Ecto neural progenitor cell (in vitro differentiated cells): Measurements from ENCODE around the gene LRRC4.

ENCODE experiments used
- DNase-seq: peaks from one replicate; pipeline ENCODE4 v3.0.0-alpha.2; 2018; ENCODE audit warnings: low spot score

The LRRC4 gene, protein sequence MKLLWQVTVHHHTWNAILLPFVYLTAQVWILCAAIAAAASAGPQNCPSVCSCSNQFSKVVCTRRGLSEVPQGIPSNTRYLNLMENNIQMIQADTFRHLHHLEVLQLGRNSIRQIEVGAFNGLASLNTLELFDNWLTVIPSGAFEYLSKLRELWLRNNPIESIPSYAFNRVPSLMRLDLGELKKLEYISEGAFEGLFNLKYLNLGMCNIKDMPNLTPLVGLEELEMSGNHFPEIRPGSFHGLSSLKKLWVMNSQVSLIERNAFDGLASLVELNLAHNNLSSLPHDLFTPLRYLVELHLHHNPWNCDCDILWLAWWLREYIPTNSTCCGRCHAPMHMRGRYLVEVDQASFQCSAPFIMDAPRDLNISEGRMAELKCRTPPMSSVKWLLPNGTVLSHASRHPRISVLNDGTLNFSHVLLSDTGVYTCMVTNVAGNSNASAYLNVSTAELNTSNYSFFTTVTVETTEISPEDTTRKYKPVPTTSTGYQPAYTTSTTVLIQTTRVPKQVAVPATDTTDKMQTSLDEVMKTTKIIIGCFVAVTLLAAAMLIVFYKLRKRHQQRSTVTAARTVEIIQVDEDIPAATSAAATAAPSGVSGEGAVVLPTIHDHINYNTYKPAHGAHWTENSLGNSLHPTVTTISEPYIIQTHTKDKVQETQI

DNA sequence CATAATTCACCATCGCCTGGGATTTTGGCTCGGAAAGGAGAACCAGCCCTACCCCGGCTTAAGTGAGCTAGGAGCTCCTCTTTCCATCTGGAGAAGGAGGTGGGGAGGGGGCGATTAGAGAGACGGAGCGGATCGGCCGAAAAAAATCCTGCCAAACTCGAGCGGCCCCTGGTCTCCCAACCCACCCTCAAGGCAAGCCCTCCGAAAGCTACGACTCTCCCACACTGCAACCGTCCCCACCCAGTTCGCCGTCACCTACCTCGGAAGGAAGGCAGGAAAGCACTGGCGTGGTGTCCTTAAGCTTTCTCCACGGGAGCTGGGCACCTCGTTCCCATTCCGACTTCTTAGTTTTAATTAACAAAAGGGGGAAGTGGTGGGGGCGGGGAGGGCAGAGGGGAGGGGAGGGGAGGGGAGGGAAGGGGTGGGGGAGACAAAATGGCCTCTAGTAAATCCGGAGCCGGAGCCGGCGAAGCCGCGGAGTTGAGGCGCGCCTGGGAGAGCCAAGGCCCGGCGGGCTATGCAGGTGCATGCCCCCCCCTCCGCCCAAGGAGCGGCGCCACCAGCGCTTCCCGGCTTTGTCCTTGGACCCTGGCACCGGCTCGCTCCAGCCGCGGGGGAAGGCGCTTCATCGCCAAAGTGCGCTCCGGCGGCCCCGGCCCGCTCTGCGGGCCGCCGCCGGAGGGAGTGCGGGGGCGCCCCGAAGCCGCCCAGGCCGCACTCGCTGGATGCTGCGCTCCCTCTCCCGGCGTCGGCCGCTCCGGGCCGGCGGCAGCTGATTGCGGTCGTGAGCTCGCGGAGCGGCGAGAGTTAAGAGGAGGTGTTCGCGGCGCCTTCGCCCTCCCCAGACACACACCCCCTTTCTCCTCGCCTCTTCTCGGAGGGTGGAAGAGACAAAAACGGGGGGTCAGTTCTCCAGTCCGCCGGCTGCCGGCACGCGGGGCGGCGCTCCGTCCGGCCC, at the start of gene LRRC4:
Gene LRRC4 (minus strand): TSS at position 784 of the 958 bp plus-strand sequence. CDS start 797 bp downstream, outside the sequence.
- peak; percentile 74 for DNase-seq

DNA sequence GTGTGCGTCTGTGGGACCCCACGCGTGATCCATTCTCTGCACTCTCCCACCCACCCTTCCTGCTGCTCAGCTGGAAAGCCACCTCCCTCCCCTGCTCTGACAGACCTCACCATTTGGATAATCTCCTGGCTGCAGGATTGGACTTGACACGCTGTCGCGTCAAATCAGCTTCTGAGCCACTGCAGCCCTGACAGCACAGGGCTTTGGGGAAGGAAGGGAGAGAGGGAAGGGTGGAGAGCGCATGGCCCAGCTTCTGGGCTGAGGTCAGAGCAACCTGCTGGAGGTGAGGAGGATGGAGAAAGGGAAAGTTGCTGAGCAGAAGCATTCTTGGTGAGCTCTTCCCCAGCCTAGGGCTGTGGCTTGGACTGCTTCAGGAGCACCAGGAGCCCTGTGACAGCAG, 48.9 kb upstream of the LRRC4 start:
- no peak for DNase-seq

DNA sequence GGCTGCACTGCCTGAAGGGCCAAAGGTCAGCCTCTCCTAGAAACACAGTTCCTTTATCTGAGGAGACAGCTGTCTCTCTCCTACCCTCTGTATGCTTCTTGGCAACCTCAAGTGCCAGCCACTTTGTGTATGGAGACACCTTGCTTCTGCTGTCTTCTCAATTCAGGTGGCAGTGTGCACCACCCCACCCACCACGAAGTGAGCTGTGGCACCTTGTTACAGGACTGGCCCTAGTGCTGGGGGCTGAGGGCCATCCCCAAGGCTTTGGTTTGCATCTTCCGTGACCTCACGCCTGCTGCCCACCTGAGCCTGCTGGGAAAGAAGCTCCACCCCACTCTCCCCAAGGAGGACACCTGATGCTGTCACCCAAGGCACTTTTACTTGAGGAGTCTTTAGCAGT, 47.1 kb upstream of the LRRC4 start:
- DNase-seq = no peak

- no peak for DNase-seq
These were observed 45.6 kb upstream of the LRRC4 start for GRCh38 chr7:128076796-128077271.

DNA sequence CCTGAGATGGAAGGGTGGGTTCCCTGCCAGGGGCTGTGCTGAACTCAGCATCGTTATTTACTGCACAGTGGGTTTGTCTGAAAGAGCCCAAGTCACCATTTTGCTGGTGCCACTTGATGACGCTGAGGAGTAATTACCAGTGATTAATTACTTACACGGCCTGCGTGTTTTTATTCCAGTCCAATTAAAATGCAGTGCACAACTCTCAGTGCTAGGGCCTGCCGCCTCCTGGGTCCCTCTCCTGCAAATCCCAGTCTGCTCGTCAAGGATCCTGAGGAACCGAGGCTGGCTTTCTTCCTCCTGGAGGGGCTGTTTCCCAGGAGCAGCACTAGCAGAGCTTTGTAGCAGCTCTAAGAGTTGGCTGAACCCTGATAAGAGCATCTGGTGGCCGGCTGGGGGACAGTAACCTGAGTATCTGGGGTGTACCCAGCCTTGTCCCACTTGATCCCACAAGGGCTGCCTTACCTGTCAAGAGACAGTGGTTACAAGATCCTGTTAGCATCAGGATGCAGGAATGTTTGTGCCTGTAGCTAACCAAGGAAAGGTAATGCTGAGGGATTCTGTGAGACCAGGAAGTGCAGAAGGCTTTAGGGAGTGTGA, 45.1 kb upstream of the LRRC4 start:
- no peak for DNase-seq

GRCh38 chr7:128075242-128076095, 44.2 kb upstream of the LRRC4 start:
- DNase-seq = no peak

GRCh38 chr7:128074736-128075135, 43.5 kb upstream of the LRRC4 start:
- no peak for DNase-seq

GRCh38 chr7:128074336-128074735, 43.1 kb upstream of the LRRC4 start:
- DNase-seq = no peak

- no peak for DNase-seq
These were observed 42.6 kb upstream of the LRRC4 start for GRCh38 chr7:128073671-128074310.

DNA sequence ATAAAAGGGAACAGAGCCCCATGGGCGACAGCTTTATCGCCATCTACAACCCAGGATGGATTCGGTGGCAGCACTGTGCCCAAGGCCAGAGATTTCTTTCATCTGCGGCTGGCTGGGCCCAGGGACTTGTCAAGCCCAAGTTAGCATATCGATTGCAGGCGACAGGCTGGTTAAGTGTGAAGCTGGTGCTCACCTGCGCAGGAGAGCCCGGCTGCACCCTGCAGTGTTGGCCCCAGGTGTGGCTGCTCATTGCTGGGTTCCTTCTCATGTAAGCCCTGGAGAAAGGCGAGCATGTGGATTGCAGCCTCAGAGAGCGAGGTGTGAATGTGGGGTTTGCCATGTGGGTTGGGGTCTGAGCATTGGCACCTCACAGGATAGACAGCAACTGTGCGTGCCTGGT, 40.6 kb upstream of the LRRC4 start:
- no peak for DNase-seq

DNA sequence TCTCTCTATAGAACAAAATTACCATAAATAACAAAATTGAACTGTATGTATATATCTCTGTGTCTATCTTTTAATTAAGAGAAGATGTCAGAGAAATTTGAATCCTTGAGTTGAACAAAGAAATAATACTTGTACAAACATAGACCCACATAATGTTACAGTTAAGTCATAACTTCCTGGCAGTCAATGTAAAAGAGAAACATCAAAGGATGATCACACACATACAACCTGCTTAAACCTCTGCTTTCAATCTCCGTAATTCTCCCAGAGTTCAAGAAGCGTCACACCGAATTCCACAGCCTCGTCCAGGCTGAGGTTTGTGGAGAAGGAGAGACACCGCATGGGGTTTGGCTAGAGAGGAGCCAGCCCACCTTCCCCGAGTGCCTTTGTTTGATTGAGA, 40.1 kb upstream of the LRRC4 start:
- DNase-seq = no peak

DNA sequence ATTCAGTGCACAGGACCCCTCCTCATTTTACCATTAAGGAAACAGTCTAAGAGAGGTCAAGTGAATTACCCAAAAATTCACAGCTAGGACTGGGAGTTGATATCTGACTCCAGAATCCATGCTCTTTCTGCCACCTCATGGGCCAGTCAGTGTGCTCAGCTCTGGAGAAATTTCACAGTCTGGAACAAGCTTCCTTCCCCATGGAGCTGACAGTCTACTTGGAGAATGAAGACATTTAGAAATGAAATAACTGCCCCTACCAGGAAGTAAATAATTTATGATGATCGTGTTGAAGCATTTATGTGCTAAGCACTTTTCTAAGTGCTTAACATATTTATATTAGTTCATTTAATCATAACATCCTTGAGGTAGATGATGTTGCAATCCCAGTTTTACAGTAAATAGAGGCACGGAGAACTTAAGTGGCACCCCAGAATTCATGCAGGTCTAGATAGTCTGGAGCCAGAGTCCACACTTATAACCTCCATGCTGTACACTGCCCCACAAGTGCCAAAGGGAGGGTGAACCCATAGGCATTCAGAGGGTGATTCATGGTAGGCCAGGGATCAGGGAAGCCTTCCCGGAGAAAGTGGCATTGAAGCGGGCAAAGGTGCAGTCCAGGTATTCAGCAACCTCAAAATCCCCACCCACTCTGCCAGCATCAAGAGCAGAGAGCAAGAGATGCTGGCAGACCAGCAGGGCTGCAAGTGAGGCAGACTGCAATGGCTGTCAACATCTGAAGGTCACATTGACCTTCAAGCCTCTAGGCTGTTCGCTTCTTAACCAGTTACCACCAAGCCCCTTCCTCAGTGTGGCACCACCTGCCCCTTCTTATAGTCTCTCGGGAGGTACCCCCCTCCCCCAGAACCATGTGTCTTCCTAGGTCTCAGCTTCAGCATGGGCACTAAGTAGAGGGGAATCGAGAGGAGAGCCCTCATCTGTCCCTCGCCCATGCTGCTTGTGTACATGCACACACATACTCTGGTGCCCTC, 38.4 kb upstream of the LRRC4 start:
- DNase-seq = no peak

- no peak for DNase-seq
These were observed 37.5 kb upstream of the LRRC4 start for GRCh38 chr7:128068785-128069184.

DNA sequence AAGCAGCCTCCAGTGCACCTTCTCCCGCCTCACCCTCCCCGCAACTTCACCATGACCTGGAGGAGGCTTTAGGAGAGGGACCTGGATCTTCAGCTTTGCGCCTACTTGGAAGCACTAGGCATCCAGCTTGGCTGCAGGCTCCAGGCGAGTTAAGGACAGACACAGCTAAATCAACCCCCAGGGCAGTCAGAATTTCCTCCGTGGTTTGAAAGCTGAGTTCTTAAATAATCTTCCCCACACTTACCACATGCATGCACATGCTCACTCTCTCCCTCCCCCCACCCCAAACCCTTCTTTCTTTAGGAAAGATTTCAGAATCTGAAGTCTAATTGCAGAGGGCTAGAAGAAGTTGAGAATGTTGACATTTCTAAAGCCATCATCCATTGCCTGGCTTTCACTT, 36.7 kb upstream of the LRRC4 start:
- DNase-seq = no peak

DNA sequence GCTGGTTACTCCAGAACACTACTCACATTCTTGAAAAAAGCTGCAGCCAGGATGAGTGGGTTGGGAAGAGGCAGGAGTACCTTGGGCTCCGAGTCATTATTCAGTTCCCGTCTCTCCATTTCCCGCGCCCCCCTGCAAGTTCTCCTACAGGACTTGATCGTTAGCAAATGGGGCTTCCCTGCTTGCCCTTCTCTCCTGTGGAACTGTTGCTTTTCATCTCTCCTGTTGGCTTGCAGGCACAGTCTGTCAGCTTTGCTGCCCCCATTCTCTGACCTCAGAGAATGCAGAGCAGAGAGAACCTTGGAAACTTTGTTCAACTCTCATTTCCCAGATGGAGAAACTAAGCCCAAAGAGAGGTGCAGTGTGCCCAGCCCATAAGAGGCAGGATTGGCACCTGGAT, 35.6 kb upstream of the LRRC4 start:
- no peak for DNase-seq

DNA sequence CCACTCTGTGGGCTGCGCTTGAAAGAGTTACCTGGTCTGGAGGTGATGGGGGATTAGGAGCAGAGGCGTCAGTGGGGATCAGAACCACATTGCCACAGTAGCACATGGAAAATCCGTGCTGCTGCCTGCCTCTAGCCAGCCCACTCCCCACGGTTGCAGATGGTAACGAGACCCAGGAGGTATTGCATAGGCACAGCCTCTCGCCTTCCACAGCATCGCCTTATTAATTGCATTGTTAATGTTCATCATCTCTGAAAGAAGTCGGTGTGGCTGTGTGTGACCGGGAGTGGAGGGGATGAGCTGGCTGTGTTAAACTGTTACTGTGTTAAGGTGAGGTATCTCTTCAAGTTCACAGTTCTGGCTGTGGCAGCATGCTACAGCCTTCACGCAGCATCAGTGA, 35.2 kb upstream of the LRRC4 start:
- no peak for DNase-seq

DNA sequence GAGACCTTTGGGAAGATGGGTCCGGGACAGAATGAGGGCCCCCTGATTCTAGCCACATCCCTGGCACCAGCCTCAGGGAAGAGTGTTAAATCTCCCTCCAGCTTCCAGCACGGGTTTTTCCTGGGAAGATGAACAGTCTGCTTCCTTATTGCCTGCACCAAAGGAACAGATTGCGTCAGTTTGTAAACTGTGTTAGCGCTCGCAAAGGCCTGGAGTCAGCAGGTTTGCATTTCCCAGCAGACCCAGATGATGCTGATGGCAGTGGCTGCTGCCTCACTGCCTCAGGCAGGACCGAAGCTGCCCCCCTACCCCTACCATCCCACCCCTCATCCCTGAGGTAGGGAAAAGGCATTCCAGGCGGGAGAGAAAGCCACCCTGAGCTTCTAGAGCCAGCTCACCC, 34.6 kb upstream of the LRRC4 start:
- DNase-seq = no peak

DNA sequence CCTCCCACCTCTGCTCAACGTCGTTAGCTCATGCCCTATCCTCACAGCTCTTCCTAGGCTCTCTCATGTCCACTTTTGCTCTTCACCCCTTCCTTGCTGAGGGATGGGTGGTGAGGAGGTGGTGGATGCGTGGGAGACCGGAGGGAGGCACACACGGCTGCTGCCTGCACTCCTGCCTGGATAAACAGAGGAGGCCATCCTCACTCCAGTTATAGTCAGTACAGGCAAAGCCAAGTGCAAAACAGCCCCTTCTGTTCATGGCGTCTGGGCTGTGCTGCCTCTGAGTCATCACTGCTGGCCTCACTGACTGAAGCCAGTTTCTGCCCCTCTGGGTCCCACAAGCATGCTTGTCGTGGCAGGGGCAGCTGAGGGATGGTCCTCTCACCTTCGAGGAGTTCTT, 31.9 kb upstream of the LRRC4 start:
- DNase-seq = no peak

- no peak for DNase-seq
These were observed 28.8 kb upstream of the LRRC4 start for GRCh38 chr7:128060018-128060417.
